K562 (cell line): Measurements from ENCODE around the gene TCAP. TPM values are rescaled to one million over a fixed set of nuclear protein-coding genes. Genes with fewer than 3 reads are reported as not detected.

ENCODE experiments used
- ATAC-seq: fragments of 200-7000 bp; cut with Tn5 transposase; 3 replicates; pipeline ENCODE4 v1.9.1; 2020; ENCODE audit warnings: moderate library complexity
- BruUV-seq: library from RNA; stranded (reverse); fragments of 400-500 nt; replicated peaks from 2 replicates; lab custom pipeline; 2021; lab: Mats Ljungman, UMichigan
- CTCF ChIA-PET: fragments of 300-600 bp; formaldehyde crosslinking; extraction: SDS; loops from one replicate; lab custom pipeline; 2021; ENCODE audit warnings: low intra/inter-chr PET ratio; lab: Yijun Ruan, JAX
- POLR2A ChIA-PET: fragments of 300-600, 350-650 bp; sonication (Branson Sonifier 250); formaldehyde crosslinking; extraction: SDS; loops from one replicate; lab custom pipeline; 2021; ENCODE audit warnings: antibody characterized with exemption, inconsistent platforms; lab: Yijun Ruan, JAX
- DNase-seq, 4 experiments: peaks; one replicate each; pipeline versions ENCODE4 v3.0.0 to v3.0.0-alpha.2; 2011 to 2018; ENCODE audit warnings: low spot score in 3 of 4, mixed read lengths in 3 of 4; ENCODE audit errors: extremely low read depth in 1 of 4
- FAIRE-seq: peaks from 2 replicates; lab custom pipeline; 2011; peaks lifted over from hg19 to GRCh38; lab: Jason Lieb, UNC
- H2AFZ ChIP-seq: 2 replicates; pipeline ENCODE4 v1.6.0; 2011; ENCODE audit warnings: low read depth, low read length, control low read depth, inconsistent platforms
- H3K27ac ChIP-seq: fragments of 200-600 bp; 3 replicates; pipeline ENCODE4 v1.8.0; 2011; ENCODE audit warnings: low read depth, mild to moderate bottlenecking, control low read depth, inconsistent platforms, low read length, moderate library complexity, mixed read lengths; ENCODE audit errors: extremely low read depth
- H3K27me3 ChIP-seq, 2 experiments: fragments of 300-600 bp in 1 of 2; 2 replicates in 1 of 2; 3 replicates in 1 of 2; pipeline versions ENCODE4 v1.6.0 to v1.8.0; 2011; ENCODE audit warnings: inconsistent platforms in 2 of 2, low read length in 2 of 2, mild to moderate bottlenecking in 1 of 2, mixed read lengths in 1 of 2, moderate library complexity in 1 of 2; ENCODE audit not compliant: control insufficient read depth in 2 of 2, insufficient read depth in 2 of 2
- H3K36me3 ChIP-seq: fragments of 300-600 bp; 3 replicates; pipeline ENCODE4 v1.8.0; 2011; ENCODE audit warnings: mild to moderate bottlenecking, low read length, inconsistent platforms; ENCODE audit not compliant: control insufficient read depth, insufficient read depth
- H3K4me1 ChIP-seq, 2 experiments: fragments of 200-600 bp in 1 of 2; replicated peaks in 1 of 2; 2 replicates in 1 of 2; 3 replicates in 1 of 2; pipeline versions ENCODE4 v1.5.1 to v1.8.0; 2011; ENCODE audit warnings: inconsistent platforms in 2 of 2, low read length in 2 of 2, mild to moderate bottlenecking in 1 of 2, mixed read lengths in 1 of 2, moderate library complexity in 1 of 2; ENCODE audit not compliant: control insufficient read depth in 2 of 2, insufficient read depth in 2 of 2
- H3K4me2 ChIP-seq: 2 replicates; pipeline ENCODE4 v1.6.1; 2011; ENCODE audit warnings: low read length, control low read depth, inconsistent platforms, mixed read lengths; ENCODE audit not compliant: insufficient read depth
- H3K4me3 ChIP-seq: fragments of 200-600 bp; sonication (generic), shearing (Covaris generic); 2 replicates; pipeline ENCODE4 v1.5.1; 2016; ENCODE audit warnings: control low read depth, inconsistent platforms
- H3K79me2 ChIP-seq: fragments of 200-600 bp; 3 replicates; pipeline ENCODE4 v1.8.0; 2011; ENCODE audit warnings: low read length, inconsistent platforms; ENCODE audit not compliant: control insufficient read depth, insufficient read depth
- H3K9ac ChIP-seq, 2 experiments: 2 replicates each; pipeline versions ENCODE4 v1.6.0 to v1.6.1; 2011; ENCODE audit warnings: low read depth in 2 of 2, low read length in 2 of 2, control low read depth in 1 of 2, inconsistent platforms in 1 of 2, mild to moderate bottlenecking in 1 of 2, mixed read lengths in 1 of 2; ENCODE audit not compliant: insufficient read depth in 1 of 2
- H3K9me1 ChIP-seq: one replicate; pipeline ENCODE4 v1.6.0; 2011; ENCODE audit warnings: inconsistent platforms, mild to moderate bottlenecking, low read length, moderate library complexity; ENCODE audit not compliant: control insufficient read depth, insufficient read depth
- H3K9me3 ChIP-seq: replicated peaks from 2 replicates; pipeline ENCODE4 v1.5.1; 2011; ENCODE audit warnings: low read depth, low read length, inconsistent platforms; ENCODE audit not compliant: control insufficient read depth, insufficient read depth
- H4K20me1 ChIP-seq: replicated peaks from 2 replicates; pipeline ENCODE4 v1.6.1; 2011; ENCODE audit warnings: low read length, inconsistent platforms, mixed read lengths; ENCODE audit not compliant: control insufficient read depth, insufficient read depth
- BRCA1 ChIP-seq, 2 experiments: fragments of 450-650 bp in 1 of 2; sonication (generic) in 1 of 2; formaldehyde crosslinking in 1 of 2; IDR thresholded peaks; 2 replicates each; pipeline versions ENCODE4 v1.5.0 to v1.6.1; 2017 to 2020; ENCODE audit warnings: mild to moderate bottlenecking in 1 of 2, missing genetic modification reagents in 1 of 2
- CBFA2T3 ChIP-seq: fragments of 450-650 bp; IDR thresholded peaks from 2 replicates; pipeline ENCODE4 v1.6.1; 2017
- DPF2 ChIP-seq: fragments of 450-650 bp; IDR thresholded peaks from 2 replicates; pipeline ENCODE4 v1.6.1; 2016
- ESRRA ChIP-seq: fragments of 450-650 bp; IDR thresholded peaks from 2 replicates; pipeline ENCODE4 v1.6.1; 2014; ENCODE audit warnings: low read depth, mild to moderate bottlenecking, moderate library complexity, borderline replicate concordance
- MAFF ChIP-seq: IDR thresholded peaks from 2 replicates; pipeline ENCODE4 v1.6.1; 2012; ENCODE audit warnings: low read length, improper control_type of control experiment
- NBN ChIP-seq: fragments of 450-650 bp; IDR thresholded peaks from 2 replicates; pipeline ENCODE4 v1.6.1; 2016; ENCODE audit warnings: low read depth, mild to moderate bottlenecking
- STAT5B ChIP-seq: fragments of 250-450 bp; sonication (Bioruptor Pico); IDR thresholded peaks from 2 replicates; pipeline ENCODE4 v1.8.0; 2021; ENCODE audit warnings: mild to moderate bottlenecking, inconsistent platforms
- ZNF592 ChIP-seq: fragments of 450-650 bp; IDR thresholded peaks from 2 replicates; pipeline ENCODE4 v1.6.1; 2017; ENCODE audit warnings: antibody characterized with exemption, mild to moderate bottlenecking
- ZNF766 ChIP-seq: fragments of 200-800 bp; sonication (Bioruptor generic); conservative IDR thresholded peaks from 2 replicates; pipeline ENCODE4 v1.6.1; 2016; ENCODE audit warnings: missing genetic modification characterization, missing compliant biosample characterization
- WGBS: fragments of 100-300 bp; shearing (Covaris generic); methylation state at CpG from one replicate; pipeline ENCODE4 v1.1.6; 2016; ENCODE audit warnings: low coverage, mixed read lengths; ENCODE audit not compliant: insufficient coverage; ENCODE audit errors: missing lambda C conversion rate; 5-methylcytosine and 5-hydroxymethylcytosine counted together
- in situ Hi-C: fragments of 300-500 bp; cut with MboI; formaldehyde crosslinking; loops from 4 replicates; pipeline ENCODE4 v1.15.0; 2018; ENCODE audit warnings: inconsistent platforms, mixed read lengths
- intact Hi-C: fragments of 100-400 bp; cut with micrococcal nuclease; formaldehyde crosslinking; loops from 2 replicates; pipeline ENCODE4 v1.14.2; 2022
- polyA plus RNA-seq, 8 experiments: library from polyadenylated mRNA; depleted of rRNA in 4 of 8; stranded (reverse) in 5 of 8; unstranded in 3 of 8; fragments of >200 nt; fragmentation: Nextera tagmentation in 2 of 8; fragmentation: Illumina TruSeq in 1 of 8; extraction: Ambion mirVana in 2 of 8; extraction: Trizol in 1 of 8; gene quantifications; 2 replicates each; pipeline versions ENCODE4 v1.2.1 to v1.2.3, GENCODE V29; 2011 to 2014; ENCODE audit warnings: inconsistent platforms in 1 of 8, missing spikeins in 1 of 8
- total RNA-seq, 7 experiments: library from RNA; depleted of rRNA in 6 of 7; stranded (reverse); fragments of >200 nt in 6 of 7; fragmentation: Illumina TruSeq in 2 of 7; extraction: Trizol in 2 of 7; gene quantifications; 2 replicates each; pipeline versions ENCODE4 v1.2.1 to v1.2.3, GENCODE V29; 2011 to 2021; ENCODE audit warnings: low replicate concordance in 1 of 7

The TCAP gene
- total and polyA plus RNA-seq, 9 of the 15 experiments (the other 6 are each of a cell fraction or from before 2014, with no cell fraction given): 0.33 to 1.4 (median 0.82) TPM; not detected in 2

- Histone ChIP-seq H3K4me2 (peak overlapping the region; percentile 95), H3K79me2 (peaks cover 7% of the 10 kb centered on the region; the same call in 2 of the 3 replicates), H3K4me1 (peaks cover 16 to 20% of the 10 kb centered on the region in 2 experiments; a peak in 4 of 5 replicates), H3K9me3 (no peaks in the 10 kb centered on the region), H3K27me3 (no peaks in the 10 kb centered on the region), H4K20me1 (no peaks in the 10 kb centered on the region), H2AFZ (peak overlapping the region; percentile 87), H3K4me3 (peak overlapping the region; percentile 50), H3K9ac (peak overlapping the region; percentile 23 to 75; a peak in 3 of 4 replicates), H3K9me1 (no peaks in the 10 kb centered on the region), H3K27ac (peak overlapping the region; percentile 78), H3K36me3 (no peaks in the 10 kb centered on the region)
- intact Hi-C loops (loop anchor here (5.0 kb wide), 1 partner anchor 45 kb away; the partner anchor contains the start of gene MIEN1), in situ Hi-C loops (no loop called here)
- ChIA-PET CTCF (interaction anchor here (0.5 to 1.3 kb wide), 3 partner anchors 65 to 288 kb away, joined by 3 to 4 read pairs (median 3); no protein-coding TSS in a partner anchor), POLR2A (interaction anchor here (0.6 to 2.0 kb wide), 3 partner anchors 9 to 226 kb away, joined by 3 to 16 read pairs (median 5); partner anchors contain the start of gene CDK12)
- TSS peak; percentile 84 for BruUV-seq
- FAIRE-seq: no peak
- DNase-seq: peak in 1 of 4 experiments; percentile 26
- WGBS: 23% methylated on average over 6 of the region's 6 CpGs
- no peak for ATAC-seq
- no peak for TF ChIP-seq MAFF
- 0 out of 2 replicates have a peak, but pooled peaks have one; percentile 38 for TF ChIP-seq ZNF766 (CRISPR knock-in tag)
- 0 out of 2 replicates have a peak, but pooled peaks have one; percentile 51 for TF ChIP-seq ESRRA
- peak; percentile 17; the same call in 1 of the 2 replicates for TF ChIP-seq DPF2
- TF ChIP-seq NBN: 0 out of 2 replicates have a peak, but pooled peaks have one; percentile 37
- peak; percentile 17; the same call in 1 of the 2 replicates for TF ChIP-seq CBFA2T3
- no peak for TF ChIP-seq BRCA1 (IDR thresholded peaks at IDR 0.05)
- TF ChIP-seq BRCA1 (CRISPR knock-in tag; IDR thresholded peaks at IDR 0.05): no peak
- peak; percentile 30; the same call in 1 of the 2 replicates for TF ChIP-seq ZNF592
- no peak for TF ChIP-seq STAT5B (CRISPR knock-in tag)
Measured at GRCh38 chr17:39687101-39687545, 22.0 kb downstream of the TCAP start.
